Left cardiac atrium (tissue), 4 donors: ENCODE results near the gene ARHGAP12. TPM values are rescaled to one million over a fixed set of nuclear protein-coding genes. Genes with fewer than 3 reads are reported as not detected.
"Not testable (repeated sequence)": the region's sequence is repeated elsewhere in the genome, so short reads cannot be mapped to it uniquely, and the experiment has no call there.

ENCODE experiments used
- ATAC-seq, 2 donors: fragments of 200-7000 bp; cut with Tn5 transposase; one replicate each; pipeline ENCODE4 v1.9.1; 2020; ENCODE audit warnings: mild to moderate bottlenecking in 2 of 2, moderate library complexity in 2 of 2
- DNase-seq: peaks from one replicate; pipeline ENCODE4 v3.0.0-alpha.2; 2020
- intact Hi-C, 2 donors: fragments of 100-400 bp; cut with DNase I; formaldehyde crosslinking; loops; one replicate each; pipeline versions ENCODE4 v1.14.1 to v1.15.1; 2022 to 2023
- total RNA-seq, 2 donors: library from RNA; stranded (reverse); fragmentation: NEBNext Ultra II Directional; extraction: Animal tissue kit (Norgen Biotek cat#: 25700); gene quantifications; one replicate each; pipeline ENCODE4 v1.2.1, GENCODE V29; 2021
- donor health status: DM: no; HTN: yes; CAD: no.
- donor health status: DM: no; HTN: yes; CAD: no; lungs with severe emphysema.
- donor health status: DM: yes; HTN: yes; CAD: no.
- donor health status: Dilated cardiomyopathy.

Gene ARHGAP12
- total RNA-seq, 2 donors from 2014 or later: 17.2 to 21.7 TPM

DNA sequence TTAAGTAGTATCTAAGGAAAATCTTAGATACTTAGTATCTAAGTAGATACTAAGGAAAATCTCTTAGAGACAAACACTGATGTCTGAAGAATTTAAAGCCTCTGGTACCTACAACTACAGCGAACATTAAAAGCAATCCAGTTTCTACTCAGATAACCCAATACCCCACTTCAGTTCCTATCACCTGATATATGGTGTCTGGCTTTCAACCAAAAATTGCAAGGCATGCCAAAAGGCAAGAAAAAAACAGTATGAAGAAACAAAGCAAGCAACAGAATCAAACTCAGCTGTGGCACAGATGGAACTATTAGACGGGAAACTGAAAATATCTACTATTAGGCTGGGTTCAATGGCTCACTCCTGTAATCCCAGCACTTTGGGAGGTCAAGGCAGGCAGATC, 31.1 kb downstream of the ARHGAP12 start:
- ATAC-seq (peak in 1 of 2 donors; percentile 35), DNase-seq (no peak)
- intact Hi-C loops: no loop called here

DNA sequence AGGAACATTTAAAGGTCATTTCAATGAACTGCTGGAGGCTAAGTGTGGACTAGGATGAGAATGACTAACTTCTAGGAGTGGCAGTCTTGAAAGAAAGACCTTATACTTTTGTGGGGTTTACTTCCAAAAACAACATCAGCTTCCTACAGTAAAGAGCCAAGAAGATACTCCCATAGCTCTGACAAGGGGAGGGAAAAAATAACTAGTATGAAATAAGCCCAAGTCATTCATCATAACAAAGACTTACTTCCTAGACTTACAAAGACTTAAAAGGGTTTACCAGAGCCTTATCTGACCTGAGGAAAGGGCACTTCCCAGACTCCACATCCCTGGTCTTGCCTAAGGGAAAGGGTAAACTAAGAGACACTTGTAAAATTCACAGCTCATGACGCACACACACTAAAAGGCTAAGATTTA, 31.7 kb downstream of the ARHGAP12 start:
- intact Hi-C loops: no loop called here
- ATAC-seq: peak; percentile 23 to 98
- no peak for DNase-seq

GRCh38 chr10:31895722-31896121, 32.9 kb downstream of the ARHGAP12 start:
- DNase-seq, ATAC-seq, intact Hi-C loops: not testable (repeated sequence)

GRCh38 chr10:31888442-31888841, 40.2 kb downstream of the ARHGAP12 start:
- ATAC-seq (no peak), DNase-seq (no peak)
- intact Hi-C loops: no loop called here

DNA sequence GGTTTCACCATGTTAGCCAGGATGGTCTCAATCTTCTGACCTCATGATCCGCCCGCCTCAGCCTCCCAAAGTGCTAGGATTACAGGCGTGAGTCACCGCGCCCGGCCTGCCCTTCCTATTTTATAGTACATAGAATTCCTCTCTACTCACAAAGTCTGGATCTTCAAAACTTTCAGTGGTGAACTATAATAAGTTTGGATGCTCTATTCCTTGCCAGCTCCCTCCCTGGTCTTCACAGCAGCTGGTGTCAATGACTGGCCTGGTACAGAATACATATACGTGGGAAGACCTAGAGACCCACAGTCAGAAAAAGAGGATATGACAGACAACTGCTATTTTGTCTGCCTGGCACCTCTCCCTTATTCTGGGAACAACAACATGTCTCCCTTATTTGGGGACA, 40.8 kb downstream of the ARHGAP12 start:
- intact Hi-C loops: no loop called here
- DNase-seq (no peak), ATAC-seq (no peak)

- ATAC-seq (peak; percentile 46 to 72), DNase-seq (no peak)
- intact Hi-C loops: no loop called here
These were observed 41.7 kb downstream of the ARHGAP12 start for GRCh38 chr10:31886885-31887284.

- DNase-seq (no peak), ATAC-seq (no peak)
- intact Hi-C loops: no loop called here
These were observed 42.7 kb downstream of the ARHGAP12 start for GRCh38 chr10:31885971-31886370.

GRCh38 chr10:31884386-31884785, 44.2 kb downstream of the ARHGAP12 start:
- intact Hi-C loops: no loop called here

GRCh38 chr10:31883397-31883796, 45.2 kb downstream of the ARHGAP12 start:
- DNase-seq (no peak), ATAC-seq (no peak)
- intact Hi-C loops: no loop called here

More at GRCh38 chr10:31884386-31884785, 44.2 kb downstream of the ARHGAP12 start:
- DNase-seq (no peak), ATAC-seq (no peak)

GRCh38 chr10:31878486-31878885, 50.1 kb downstream of the ARHGAP12 start:
- DNase-seq: no peak
- intact Hi-C loops: no loop called here
- ATAC-seq: no peak

GRCh38 chr10:31876652-31877352, 51.8 kb downstream of the ARHGAP12 start:
- ATAC-seq (no peak), DNase-seq (no peak)
- intact Hi-C loops: no loop called here

DNA sequence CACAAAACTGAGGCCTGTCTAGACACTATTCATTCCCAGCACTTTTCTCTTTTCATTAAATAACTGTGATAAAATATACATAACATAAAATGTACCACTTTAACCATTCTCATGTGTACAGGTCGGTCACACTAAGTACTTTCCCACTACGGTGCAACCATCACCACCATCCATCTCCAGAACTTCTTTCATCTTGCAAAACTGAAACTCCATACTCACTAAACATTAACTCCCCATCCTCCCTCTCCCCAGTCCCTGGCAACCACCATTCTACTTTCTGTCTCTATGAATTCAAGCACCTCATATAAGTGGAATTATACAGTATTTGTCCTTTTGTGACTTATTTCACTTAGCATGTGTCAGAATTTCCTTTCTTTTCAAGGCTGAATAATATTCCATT, 53.0 kb downstream of the ARHGAP12 start:
- intact Hi-C loops: no loop called here

GRCh38 chr10:31873724-31874123, 54.9 kb downstream of the ARHGAP12 start:
- ATAC-seq: no peak
- DNase-seq: no peak
- intact Hi-C loops: no loop called here

More for the DNA sequence above, 53.0 kb downstream of the ARHGAP12 start:
- ATAC-seq (no peak), DNase-seq (no peak)

GRCh38 chr10:31871266-31872065, 57.2 kb downstream of the ARHGAP12 start:
- DNase-seq (no peak), ATAC-seq (peak in 1 of 2 donors; percentile 14)
- intact Hi-C loops: no loop called here

- DNase-seq: no peak
- ATAC-seq: no peak
- intact Hi-C loops: loop anchor here (10.0 kb wide), 2 partner anchors 77 to 347 kb away; no protein-coding TSS in a partner anchor
These were observed 61.0 kb downstream of the ARHGAP12 start for GRCh38 chr10:31867646-31868045.

- intact Hi-C loops: loop anchor here (10.0 kb wide), 2 partner anchors 79 to 349 kb away; no protein-coding TSS in a partner anchor
- no peak for DNase-seq
- ATAC-seq: no peak
These were observed 62.4 kb downstream of the ARHGAP12 start for GRCh38 chr10:31866118-31866670.

DNA sequence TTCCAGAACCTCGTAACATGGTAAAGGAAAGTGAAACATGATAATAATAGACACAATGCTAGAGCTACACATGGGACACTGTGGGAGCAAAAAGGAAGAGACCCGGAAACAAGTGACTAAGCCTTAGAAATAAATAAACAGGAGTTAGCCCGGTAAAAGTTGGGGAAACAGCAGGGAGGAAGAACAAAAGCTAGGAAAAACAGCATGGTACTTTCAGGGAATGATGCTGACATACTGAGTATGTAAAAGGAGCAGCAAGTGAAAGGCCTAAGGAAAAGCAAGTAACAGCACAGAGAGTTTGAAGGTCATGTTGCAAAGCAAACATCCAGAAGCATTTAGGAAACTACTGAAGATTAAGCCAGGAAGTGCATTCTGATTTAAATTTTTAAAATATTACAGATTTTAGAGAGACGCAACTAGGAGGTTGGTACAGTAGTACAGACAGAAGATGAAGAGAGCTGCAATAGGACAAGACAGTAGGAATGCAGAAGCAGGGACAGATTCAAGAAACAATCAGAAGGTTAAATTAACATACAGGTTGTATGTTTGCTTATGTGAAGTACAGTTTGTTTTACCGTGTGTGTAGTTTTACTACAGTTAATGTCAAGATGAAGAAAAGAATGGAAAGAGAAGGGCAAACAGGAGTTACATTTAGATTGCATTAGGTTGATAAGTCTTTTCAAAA, 63.7 kb downstream of the ARHGAP12 start:
- DNase-seq: no peak
- intact Hi-C loops: loop anchor here (5.0 to 10.0 kb wide), 3 partner anchors 80 to 350 kb away; no protein-coding TSS in a partner anchor

DNA sequence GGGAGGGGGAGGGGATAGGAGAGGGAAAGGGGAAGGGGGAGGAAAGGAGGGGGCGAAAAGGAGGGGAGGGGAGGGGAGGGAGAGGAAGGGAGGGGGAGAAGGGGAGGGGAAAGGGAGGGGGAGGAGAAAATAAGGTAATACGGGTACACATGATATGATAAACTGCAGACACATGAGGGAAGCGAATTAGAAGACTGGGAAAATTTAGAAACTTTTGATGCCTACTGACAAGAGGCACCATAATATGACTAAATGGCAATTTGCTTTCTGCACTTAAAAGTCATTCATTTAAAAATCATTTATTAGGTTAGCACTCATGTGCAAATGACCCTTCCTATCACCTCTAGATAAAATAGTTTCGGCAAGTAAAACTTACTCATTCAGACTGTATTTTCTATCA, 73.6 kb downstream of the ARHGAP12 start:
- intact Hi-C loops: no loop called here
- no peak for DNase-seq

More for the DNA sequence above, 63.7 kb downstream of the ARHGAP12 start:
- ATAC-seq: no peak

GRCh38 chr10:31853629-31854028, 75.0 kb downstream of the ARHGAP12 start:
- intact Hi-C loops: no loop called here
- ATAC-seq: no peak

More for the DNA sequence above, 73.6 kb downstream of the ARHGAP12 start:
- no peak for ATAC-seq

More at GRCh38 chr10:31853629-31854028, 75.0 kb downstream of the ARHGAP12 start:
- DNase-seq: no peak
